Natural killer cell (primary cell): ENCODE data around the gene POGLUT3. TPM values are rescaled to one million over a fixed set of nuclear protein-coding genes. Genes with fewer than 3 reads are reported as not detected.

Experiments used
- ATAC-seq, 3 donors: fragments of 150-1000 bp in 2 of 3; fragments of 200-7000 bp in 1 of 3; cut with Tn5 transposase; 1 replicate in 1 of 3; 2 replicates in 2 of 3; pipeline ENCODE4 v1.10.0; 2021; ENCODE audit warnings: mild to moderate bottlenecking in 2 of 3, moderate library complexity in 2 of 3
- DNase-seq, 2 donors: peaks; one replicate each; pipeline versions ENCODE4 v3.0.0 to v3.0.0-alpha.2; 2013 to 2021; ENCODE audit warnings: mixed read lengths in 1 of 2
- H3K27ac ChIP-seq: one replicate; pipeline ENCODE4 v1.5.1; 2013; ENCODE audit warnings: mild to moderate bottlenecking, low read length
- H3K27me3 ChIP-seq: one replicate; pipeline ENCODE4 v1.6.1; 2013; ENCODE audit warnings: low read length; ENCODE audit not compliant: control insufficient read depth, insufficient read depth
- H3K36me3 ChIP-seq: one replicate; pipeline ENCODE4 v1.6.1; 2013; ENCODE audit warnings: low read length; ENCODE audit not compliant: control insufficient read depth, insufficient read depth
- H3K4me1 ChIP-seq: one replicate; pipeline ENCODE4 v1.6.1; 2013; ENCODE audit warnings: low read length; ENCODE audit not compliant: control insufficient read depth, insufficient read depth
- H3K4me3 ChIP-seq: one replicate; pipeline ENCODE4 v1.5.1; 2013; ENCODE audit warnings: low read length
- H3K9me3 ChIP-seq: one replicate; pipeline ENCODE4 v1.6.1; 2013; ENCODE audit warnings: low read length; ENCODE audit not compliant: control insufficient read depth, insufficient read depth
- H3K27ac Mint-ChIP-seq, 2 donors: one replicate each; pipeline ENCODE4 v1.8.0; 2022; ENCODE audit warnings: mild to moderate bottlenecking in 2 of 2, mixed read lengths in 2 of 2, moderate library complexity in 1 of 2
- H3K27me3 Mint-ChIP-seq, 2 donors: one replicate each; pipeline ENCODE4 v1.8.0; 2022; ENCODE audit warnings: low read depth in 2 of 2, mixed read lengths in 2 of 2
- H3K36me3 Mint-ChIP-seq: one replicate; pipeline ENCODE4 v1.8.0; 2022; ENCODE audit warnings: mixed read lengths
- H3K4me1 Mint-ChIP-seq, 2 donors: one replicate each; pipeline ENCODE4 v1.8.0; 2022; ENCODE audit warnings: mixed read lengths in 2 of 2
- H3K4me3 Mint-ChIP-seq: one replicate; pipeline ENCODE4 v1.8.0; 2022; ENCODE audit warnings: mild to moderate bottlenecking, moderate library complexity, mixed read lengths
- H3K9me3 Mint-ChIP-seq, 2 donors: one replicate each; pipeline ENCODE4 v1.8.0; 2022; ENCODE audit warnings: mixed read lengths in 2 of 2
- CTCF ChIP-seq: fragments of 200-600 bp; IDR thresholded peaks from one replicate; pipeline ENCODE4 v1.8.0; 2022; ENCODE audit warnings: antibody characterized with exemption
- WGBS: methylation state at CpG from one replicate; pipeline ENCODE4 v1.1.7; 2013; ENCODE audit warnings: missing lambda C conversion rate; ENCODE audit not compliant: insufficient coverage; 5-methylcytosine and 5-hydroxymethylcytosine counted together
- intact Hi-C: fragments of 100-400 bp; cut with micrococcal nuclease; formaldehyde crosslinking; loops from one replicate; pipeline ENCODE4 v1.14.2; 2022
- total RNA-seq, 4 donors: library from RNA; stranded (reverse); fragments of 120-200 nt in 1 of 4; gene quantifications; one replicate each; pipeline versions ENCODE4 v1.2.3 to v1.2.4, GENCODE V29; 2013 to 2022

Gene POGLUT3
- total RNA-seq, 3 donors from 2014 or later (not counting 1 experiment from before 2014, with no cell fraction given) = 9.1 to 12.8 (median 10.8) TPM

GRCh38 chr11:108516125-108516524, 17.9 kb upstream of the POGLUT3 start:
- H3K27me3 ChIP-seq = no peaks in the 10 kb centered on the region
- Mint-ChIP-seq H3K27me3 (no peaks in the 10 kb centered on the region), H3K27ac (no peak overlapping the region), H3K36me3 (peaks cover 15% of the 10 kb centered on the region), H3K4me3 (no peak overlapping the region), H3K4me1 (no peaks in the 10 kb centered on the region), H3K9me3 (no peaks in the 10 kb centered on the region)
- no peaks in the 10 kb centered on the region for H3K36me3 ChIP-seq
- H3K4me1 ChIP-seq = no peaks in the 10 kb centered on the region
- H3K4me3 ChIP-seq = no peak overlapping the region
- no peak for TF ChIP-seq CTCF
- DNase-seq (no peak), ATAC-seq (no peak)
- H3K27ac ChIP-seq = no peak overlapping the region
- H3K9me3 ChIP-seq = no peaks in the 10 kb centered on the region
- 86% methylated on average over 4 of the region's 4 CpGs for WGBS
- intact Hi-C loops = no loop called here

- no peaks in the 10 kb centered on the region for H3K36me3 ChIP-seq
- no peak for TF ChIP-seq CTCF
- H3K9me3 ChIP-seq = no peaks in the 10 kb centered on the region
- H3K36me3 Mint-ChIP-seq = peaks cover 15% of the 10 kb centered on the region
- 71% methylated on average over 1 of the region's 2 CpGs for WGBS
- H3K4me3 ChIP-seq = no peak overlapping the region
- H3K4me3 Mint-ChIP-seq = no peak overlapping the region
- ATAC-seq (no peak), DNase-seq (no peak)
- no peak overlapping the region for H3K27ac ChIP-seq
- H3K4me1 ChIP-seq = no peaks in the 10 kb centered on the region
- H3K27me3 Mint-ChIP-seq = no peaks in the 10 kb centered on the region
- intact Hi-C loops = no loop called here
- H3K27me3 ChIP-seq = no peaks in the 10 kb centered on the region
- H3K27ac Mint-ChIP-seq = no peak overlapping the region
- H3K9me3 Mint-ChIP-seq = no peaks in the 10 kb centered on the region
- H3K4me1 Mint-ChIP-seq = no peaks in the 10 kb centered on the region
These were observed 14.5 kb upstream of the POGLUT3 start for GRCh38 chr11:108512708-108513107.

- TF ChIP-seq CTCF = no peak
- DNase-seq (no peak), ATAC-seq (no peak)
- no peak overlapping the region for H3K27ac ChIP-seq
- Mint-ChIP-seq H3K4me3 (no peak overlapping the region), H3K9me3 (no peaks in the 10 kb centered on the region), H3K27ac (no peak overlapping the region), H3K27me3 (no peaks in the 10 kb centered on the region), H3K4me1 (no peaks in the 10 kb centered on the region), H3K36me3 (peaks cover 15% of the 10 kb centered on the region)
- intact Hi-C loops = no loop called here
- 89% methylated on average over 2 of the region's 2 CpGs for WGBS
- no peaks in the 10 kb centered on the region for H3K27me3 ChIP-seq
- H3K9me3 ChIP-seq = no peaks in the 10 kb centered on the region
- no peaks in the 10 kb centered on the region for H3K36me3 ChIP-seq
- no peak overlapping the region for H3K4me3 ChIP-seq
- no peaks in the 10 kb centered on the region for H3K4me1 ChIP-seq
These were observed 13.8 kb upstream of the POGLUT3 start for GRCh38 chr11:108511851-108512474.
